T-helper 22 cell (primary cell): ENCODE results near the gene TYW1.
"Not testable (repeated sequence)": the region's sequence is repeated elsewhere in the genome, so short reads cannot be mapped to it uniquely, and the experiment has no call there.

Source experiments
- DNase-seq: peaks from one replicate; pipeline ENCODE4 v3.0.0-alpha.2; 2020; ENCODE audit warnings: low read depth

Gene TYW1

GRCh38 chr7:67046819-67047218 lies 50.2 kb downstream of the TYW1 start:
- not testable (repeated sequence) for DNase-seq

- not testable (repeated sequence) for DNase-seq
Measured at GRCh38 chr7:67049908-67050307, 53.3 kb downstream of the TYW1 start.

GRCh38 chr7:67052161-67052560 lies 55.5 kb downstream of the TYW1 start:
- DNase-seq: not testable (repeated sequence)

GRCh38 chr7:67056683-67057082 lies 60.0 kb downstream of the TYW1 start:
- DNase-seq: no peak

GRCh38 chr7:67061321-67061720 lies 64.7 kb downstream of the TYW1 start:
- DNase-seq: not testable (repeated sequence)

- DNase-seq: not testable (repeated sequence)
Measured at GRCh38 chr7:67062802-67063201, 66.2 kb downstream of the TYW1 start.

GRCh38 chr7:67066950-67067622 lies 70.5 kb downstream of the TYW1 start:
- not testable (repeated sequence) for DNase-seq

- not testable (repeated sequence) for DNase-seq
Measured at GRCh38 chr7:67076120-67076519, 79.5 kb downstream of the TYW1 start.

- not testable (repeated sequence) for DNase-seq
Measured at GRCh38 chr7:67082880-67083279, 86.2 kb downstream of the TYW1 start.

- not testable (repeated sequence) for DNase-seq
Measured at GRCh38 chr7:67089261-67089660, 92.6 kb downstream of the TYW1 start.

GRCh38 chr7:67091053-67091452 lies 94.4 kb downstream of the TYW1 start:
- DNase-seq: not testable (repeated sequence)

GRCh38 chr7:67098031-67098430 lies 101.4 kb downstream of the TYW1 start:
- not testable (repeated sequence) for DNase-seq

- not testable (repeated sequence) for DNase-seq
Measured at GRCh38 chr7:67099406-67099805, 102.8 kb downstream of the TYW1 start.

GRCh38 chr7:67100038-67100437 lies 103.4 kb downstream of the TYW1 start:
- not testable (repeated sequence) for DNase-seq

- DNase-seq: no peak
Measured at GRCh38 chr7:67100956-67101361, 104.3 kb downstream of the TYW1 start.

- not testable (repeated sequence) for DNase-seq
Measured at GRCh38 chr7:67104937-67105336, 108.3 kb downstream of the TYW1 start.

- DNase-seq: no peak
Measured at GRCh38 chr7:67105377-67105776, 108.7 kb downstream of the TYW1 start.

- DNase-seq: not testable (repeated sequence)
Measured at GRCh38 chr7:67106255-67106654, 109.6 kb downstream of the TYW1 start.

GRCh38 chr7:67111342-67111741 lies 114.7 kb downstream of the TYW1 start:
- not testable (repeated sequence) for DNase-seq

GRCh38 chr7:67114483-67115246 lies 118.0 kb downstream of the TYW1 start:
- DNase-seq: not testable (repeated sequence)

GRCh38 chr7:67120491-67120890 lies 123.9 kb downstream of the TYW1 start:
- not testable (repeated sequence) for DNase-seq

GRCh38 chr7:67128257-67128656 lies 131.6 kb downstream of the TYW1 start:
- DNase-seq: not testable (repeated sequence)

- not testable (repeated sequence) for DNase-seq
Measured at GRCh38 chr7:67130766-67131165, 134.1 kb downstream of the TYW1 start.
